Suprapubic skin (tissue), 4 donors: Measurements from ENCODE around the gene MRPL27. TPM values are rescaled to one million over a fixed set of nuclear protein-coding genes. Genes with fewer than 3 reads are reported as not detected.
"Not testable (repeated sequence)": the region's sequence is repeated elsewhere in the genome, so short reads cannot be mapped to it uniquely, and the experiment has no call there.

Experiments
- DNase-seq, 2 donors: peaks; one replicate each; pipeline ENCODE4 v3.0.0-alpha.2; 2019; ENCODE audit warnings: low spot score in 2 of 2
- H3K27ac ChIP-seq: fragments of 200-600 bp; sonication (generic); one replicate; pipeline ENCODE4 v1.5.1; 2019
- H3K27me3 ChIP-seq: fragments of 200-600 bp; sonication (generic); one replicate; pipeline ENCODE4 v1.5.1; 2019
- H3K36me3 ChIP-seq: fragments of 200-600 bp; sonication (generic); one replicate; pipeline ENCODE4 v1.5.1; 2019
- H3K4me1 ChIP-seq: fragments of 200-600 bp; sonication (generic); one replicate; pipeline ENCODE4 v1.5.1; 2019
- H3K4me3 ChIP-seq: fragments of 200-600 bp; sonication (generic); one replicate; pipeline ENCODE4 v1.5.1; 2019; ENCODE audit warnings: mild to moderate bottlenecking
- H3K9me3 ChIP-seq: fragments of 200-600 bp; sonication (generic); one replicate; pipeline ENCODE4 v1.5.1; 2019
- EP300 ChIP-seq: sonication (generic); formaldehyde crosslinking; IDR thresholded peaks from one replicate; pipeline ENCODE4 v1.6.1; 2017; ENCODE audit warnings: antibody characterized with exemption
- POLR2A ChIP-seq, 2 donors: fragments of 450-650 bp; IDR thresholded peaks; one replicate each; pipeline ENCODE4 v1.6.1; 2017; ENCODE audit warnings: antibody characterized with exemption in 2 of 2, mild to moderate bottlenecking in 2 of 2, moderate library complexity in 2 of 2
- POLR2AphosphoS5 ChIP-seq, 3 donors: sonication (generic); formaldehyde crosslinking; IDR thresholded peaks; one replicate each; pipeline ENCODE4 v1.6.1; 2017; ENCODE audit warnings: antibody characterized with exemption in 3 of 3
- WGBS: methylation state at CpG from one replicate; pipeline ENCODE4 v1.1.5; 2018; 5-methylcytosine and 5-hydroxymethylcytosine counted together
- total RNA-seq, 4 donors: library from RNA; depleted of rRNA; stranded (reverse); fragments of >200 nt; gene quantifications; one replicate each; pipeline ENCODE4 v1.1.0, GENCODE V29; 2016
- TF ChIP-seq, protein P1 (sequence below), 2 donors: fragments of 200-600 bp in 1 of 2; fragments of 450-650 bp in 1 of 2; sonication (generic) in 1 of 2; IDR thresholded peaks; one replicate each; pipeline ENCODE4 v1.5.1; 2016 to 2019; ENCODE audit warnings: antibody characterized with exemption in 2 of 2, mild to moderate bottlenecking in 1 of 2, moderate library complexity in 1 of 2

MRPL27 gene
- total RNA-seq, 4 donors from 2014 or later: 60.3 to 87.7 (median 65.3) TPM

GRCh38 chr17:50338645-50339044 lies 34.3 kb downstream of the MRPL27 start:
- Histone ChIP-seq H3K27me3 (peaks cover 3% of the 10 kb centered on the region), H3K27ac (no peak overlapping the region), H3K9me3 (no peaks in the 10 kb centered on the region), H3K4me3 (no peak overlapping the region), H3K36me3 (no peaks in the 10 kb centered on the region), H3K4me1 (no peaks in the 10 kb centered on the region)
- no peak for DNase-seq
- TF ChIP-seq, protein P1, sequence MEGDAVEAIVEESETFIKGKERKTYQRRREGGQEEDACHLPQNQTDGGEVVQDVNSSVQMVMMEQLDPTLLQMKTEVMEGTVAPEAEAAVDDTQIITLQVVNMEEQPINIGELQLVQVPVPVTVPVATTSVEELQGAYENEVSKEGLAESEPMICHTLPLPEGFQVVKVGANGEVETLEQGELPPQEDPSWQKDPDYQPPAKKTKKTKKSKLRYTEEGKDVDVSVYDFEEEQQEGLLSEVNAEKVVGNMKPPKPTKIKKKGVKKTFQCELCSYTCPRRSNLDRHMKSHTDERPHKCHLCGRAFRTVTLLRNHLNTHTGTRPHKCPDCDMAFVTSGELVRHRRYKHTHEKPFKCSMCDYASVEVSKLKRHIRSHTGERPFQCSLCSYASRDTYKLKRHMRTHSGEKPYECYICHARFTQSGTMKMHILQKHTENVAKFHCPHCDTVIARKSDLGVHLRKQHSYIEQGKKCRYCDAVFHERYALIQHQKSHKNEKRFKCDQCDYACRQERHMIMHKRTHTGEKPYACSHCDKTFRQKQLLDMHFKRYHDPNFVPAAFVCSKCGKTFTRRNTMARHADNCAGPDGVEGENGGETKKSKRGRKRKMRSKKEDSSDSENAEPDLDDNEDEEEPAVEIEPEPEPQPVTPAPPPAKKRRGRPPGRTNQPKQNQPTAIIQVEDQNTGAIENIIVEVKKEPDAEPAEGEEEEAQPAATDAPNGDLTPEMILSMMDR (IDR thresholded peaks at IDR 0.05): no peak
- TF ChIP-seq POLR2AphosphoS5 (IDR thresholded peaks at IDR 0.05) (no peak), EP300 (no peak), POLR2A (IDR thresholded peaks at IDR 0.05) (no peak)

- H3K27ac ChIP-seq: no peak overlapping the region
- 90% methylated on average over 2 of the region's 2 CpGs for WGBS
Observed at GRCh38 chr17:50337956-50338355, 35.0 kb downstream of the MRPL27 start.

GRCh38 chr17:50333291-50334057 lies 39.5 kb downstream of the MRPL27 start:
- H3K9me3 ChIP-seq, H3K27me3 ChIP-seq, H3K4me3 ChIP-seq, DNase-seq, H3K4me1 ChIP-seq, H3K27ac ChIP-seq, H3K36me3 ChIP-seq: not testable (repeated sequence)
- WGBS: 69% methylated on average over 14 of the region's 14 CpGs

More at GRCh38 chr17:50337956-50338355, 35.0 kb downstream of the MRPL27 start:
- DNase-seq: peak in 1 of 2 donors; percentile 18
- H3K4me1 ChIP-seq: no peaks in the 10 kb centered on the region
- no peaks in the 10 kb centered on the region for H3K36me3 ChIP-seq
- no peaks in the 10 kb centered on the region for H3K9me3 ChIP-seq
- H3K4me3 ChIP-seq: no peak overlapping the region
- TF ChIP-seq POLR2A (IDR thresholded peaks at IDR 0.05) (no peak), POLR2AphosphoS5 (IDR thresholded peaks at IDR 0.05) (no peak), EP300 (no peak)
- TF ChIP-seq, protein P1 (IDR thresholded peaks at IDR 0.05): no peak
- H3K27me3 ChIP-seq: peaks cover 3% of the 10 kb centered on the region

DNA sequence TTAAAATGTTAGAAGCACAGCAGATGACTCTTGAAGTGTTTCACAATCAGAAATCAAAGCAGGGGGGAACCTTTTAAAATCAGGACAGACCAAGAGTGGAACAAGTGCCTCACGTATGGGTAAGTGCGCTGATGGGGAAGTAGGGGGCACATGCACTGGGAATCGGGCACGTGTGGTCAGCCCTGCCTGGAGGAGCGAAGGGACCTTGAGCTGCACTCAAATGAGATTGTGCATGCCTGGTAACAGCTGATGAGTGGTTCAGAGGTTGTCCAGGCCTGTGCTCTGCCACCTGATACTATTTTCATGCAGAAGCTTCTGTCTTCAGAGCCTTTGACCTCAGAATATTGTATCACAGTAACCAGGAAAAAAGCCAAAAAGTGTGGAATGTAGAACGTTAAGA lies 40.8 kb downstream of the MRPL27 start:
- Histone ChIP-seq H3K4me3 (no peak overlapping the region), H3K9me3 (no peaks in the 10 kb centered on the region), H3K27me3 (peaks cover 3% of the 10 kb centered on the region), H3K27ac (no peak overlapping the region), H3K4me1 (no peaks in the 10 kb centered on the region), H3K36me3 (no peaks in the 10 kb centered on the region)
- no peak for DNase-seq
- 66% methylated on average over 6 of the region's 6 CpGs for WGBS
- TF ChIP-seq EP300: no peak
- no peak for TF ChIP-seq POLR2AphosphoS5 (IDR thresholded peaks at IDR 0.05)
- TF ChIP-seq, protein P1 (IDR thresholded peaks at IDR 0.05): no peak
- no peak for TF ChIP-seq POLR2A (IDR thresholded peaks at IDR 0.05)

GRCh38 chr17:50331085-50331791 lies 41.7 kb downstream of the MRPL27 start:
- TF ChIP-seq POLR2A (IDR thresholded peaks at IDR 0.05) (no peak), EP300 (no peak), POLR2AphosphoS5 (IDR thresholded peaks at IDR 0.05) (no peak)
- TF ChIP-seq, protein P1 (IDR thresholded peaks at IDR 0.05): no peak
- Histone ChIP-seq H3K27me3 (peaks cover 3% of the 10 kb centered on the region), H3K27ac (no peak overlapping the region), H3K36me3 (no peaks in the 10 kb centered on the region), H3K9me3 (no peaks in the 10 kb centered on the region), H3K4me1 (no peaks in the 10 kb centered on the region), H3K4me3 (no peak overlapping the region)
- DNase-seq: no peak
- 63% methylated on average over 2 of the region's 4 CpGs for WGBS
